Cardiac atrium fibroblast (primary cell): ENCODE results near the gene UQCRFS1. TPM values are rescaled to one million over a fixed set of nuclear protein-coding genes. Genes with fewer than 3 reads are reported as not detected.

Source experiments
- total RNA-seq: library from RNA; depleted of rRNA; stranded (reverse); fragments of >200 nt; gene quantifications from 2 replicates; pipeline ENCODE4 v1.2.3, GENCODE V29; 2015

UQCRFS1 gene
- total RNA-seq, result 33.6 and 36.8 TPM in 2 replicates

GRCh38 chr19:29212648-29213573 is at the start of gene UQCRFS1:
TSS of gene UQCRFS1 (minus strand) at chr19:29213151. CDS start at chr19:29213118, 33 bp downstream.

